ENCODE results near the gene SHC2.
"Not testable (repeated sequence)": the region's sequence is repeated elsewhere in the genome, so short reads cannot be mapped to it uniquely, and the experiment has no call there.

The SHC2 gene

GRCh38 chr19:425056-425455 is 35.8 kb downstream of the SHC2 start:
- DNase-seq (ENCODE audit: low read depth in 1 of 2, low spot score in 1 of 2), result no peak

- no peak for DNase-seq (ENCODE audit: low read depth in 1 of 2, low spot score in 1 of 2)
Observed at GRCh38 chr19:424546-424945, 36.3 kb downstream of the SHC2 start.

- DNase-seq (ENCODE audit: low read depth in 1 of 2, low spot score in 1 of 2), result no peak
Observed at GRCh38 chr19:423691-424466, 37.0 kb downstream of the SHC2 start.

GRCh38 chr19:422917-423226 is 38.0 kb downstream of the SHC2 start:
- not testable (repeated sequence) for DNase-seq (ENCODE audit: low read depth in 1 of 2, low spot score in 1 of 2)

GRCh38 chr19:422213-422916 is 38.5 kb downstream of the SHC2 start:
- DNase-seq (ENCODE audit: low read depth in 1 of 2, low spot score in 1 of 2), result no peak

- DNase-seq (ENCODE audit: low read depth in 1 of 2, low spot score in 1 of 2), result no peak
Observed at GRCh38 chr19:419721-420515, 40.9 kb downstream of the SHC2 start.

GRCh38 chr19:418761-419671 is 41.8 kb downstream of the SHC2 start:
- no peak for DNase-seq (ENCODE audit: low read depth in 1 of 2, low spot score in 1 of 2)

- DNase-seq (ENCODE audit: low read depth in 1 of 2, low spot score in 1 of 2), result no peak
Observed at GRCh38 chr19:416416-416815, 44.4 kb downstream of the SHC2 start.

- no peak for DNase-seq (ENCODE audit: low read depth in 1 of 2, low spot score in 1 of 2)
Observed at GRCh38 chr19:415292-415691, 45.5 kb downstream of the SHC2 start.

- DNase-seq (ENCODE audit: low read depth in 1 of 2, low spot score in 1 of 2), result no peak
Observed at GRCh38 chr19:413756-414420, 46.9 kb downstream of the SHC2 start.

- no peak for DNase-seq (ENCODE audit: low read depth in 1 of 2, low spot score in 1 of 2)
Observed at GRCh38 chr19:412356-413355, 48.2 kb downstream of the SHC2 start.

GRCh38 chr19:411723-412355 is 49.0 kb downstream of the SHC2 start:
- DNase-seq (ENCODE audit: low read depth in 1 of 2, low spot score in 1 of 2), result no peak

GRCh38 chr19:411121-411722 is 49.6 kb downstream of the SHC2 start:
- not testable (repeated sequence) for DNase-seq (ENCODE audit: low read depth in 1 of 2, low spot score in 1 of 2)

GRCh38 chr19:410243-410781 is 50.5 kb downstream of the SHC2 start:
- no peak for DNase-seq (ENCODE audit: low read depth in 1 of 2, low spot score in 1 of 2)

- no peak for DNase-seq (ENCODE audit: low read depth in 1 of 2, low spot score in 1 of 2)
Observed at GRCh38 chr19:409516-410242, 51.2 kb downstream of the SHC2 start.

- no peak for DNase-seq (ENCODE audit: low read depth in 1 of 2, low spot score in 1 of 2)
Observed at GRCh38 chr19:408902-409515, 51.8 kb downstream of the SHC2 start, which contains the start of gene C2CD4C. C2CD4C (minus strand) TSS chr19:409147; CDS start chr19:408361, 786 bp downstream.

GRCh38 chr19:408441-408901 is 52.4 kb downstream of the SHC2 start:
- no peak for DNase-seq (ENCODE audit: low read depth in 1 of 2, low spot score in 1 of 2)
